DOHH2 (cell line): Measurements from ENCODE around the gene PPP1R26.

Experiments
- EZH2phosphoT487 ChIP-seq: fragments of 200-600 bp; sonication (generic); IDR thresholded peaks from 2 replicates; pipeline ENCODE4 v1.6.1; 2017; ENCODE audit warnings: borderline replicate concordance, mild to moderate bottlenecking, antibody characterized with exemption, low read length, moderate library complexity, mixed read lengths
- TF ChIP-seq, protein P1 (sequence below): fragments of 200-600 bp; sonication (generic); IDR thresholded peaks from one replicate; pipeline ENCODE4 v1.5.1; 2014; ENCODE audit warnings: antibody characterized with exemption, mild to moderate bottlenecking, low read depth, low read length; ENCODE audit not compliant: poor library complexity, severe bottlenecking

DNA sequence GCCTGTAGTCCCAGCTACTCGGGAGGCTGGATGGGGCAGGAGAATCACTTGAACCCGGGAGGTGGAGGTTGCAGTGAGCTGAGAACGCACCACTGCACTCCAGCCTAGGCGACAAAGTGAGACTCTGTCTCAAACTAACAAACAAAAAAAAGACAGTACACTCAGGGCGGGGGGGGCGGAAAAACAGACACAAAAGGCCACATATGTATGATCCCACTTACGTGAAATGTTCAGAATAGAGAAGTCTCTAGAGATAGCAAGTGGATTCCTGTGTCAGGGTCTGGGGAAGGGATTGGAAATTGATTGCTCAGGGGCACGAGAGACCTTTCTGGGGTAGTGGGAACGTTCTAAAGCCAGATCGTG is 32.6 kb downstream of the PPP1R26 start:
- TF ChIP-seq, protein P1, sequence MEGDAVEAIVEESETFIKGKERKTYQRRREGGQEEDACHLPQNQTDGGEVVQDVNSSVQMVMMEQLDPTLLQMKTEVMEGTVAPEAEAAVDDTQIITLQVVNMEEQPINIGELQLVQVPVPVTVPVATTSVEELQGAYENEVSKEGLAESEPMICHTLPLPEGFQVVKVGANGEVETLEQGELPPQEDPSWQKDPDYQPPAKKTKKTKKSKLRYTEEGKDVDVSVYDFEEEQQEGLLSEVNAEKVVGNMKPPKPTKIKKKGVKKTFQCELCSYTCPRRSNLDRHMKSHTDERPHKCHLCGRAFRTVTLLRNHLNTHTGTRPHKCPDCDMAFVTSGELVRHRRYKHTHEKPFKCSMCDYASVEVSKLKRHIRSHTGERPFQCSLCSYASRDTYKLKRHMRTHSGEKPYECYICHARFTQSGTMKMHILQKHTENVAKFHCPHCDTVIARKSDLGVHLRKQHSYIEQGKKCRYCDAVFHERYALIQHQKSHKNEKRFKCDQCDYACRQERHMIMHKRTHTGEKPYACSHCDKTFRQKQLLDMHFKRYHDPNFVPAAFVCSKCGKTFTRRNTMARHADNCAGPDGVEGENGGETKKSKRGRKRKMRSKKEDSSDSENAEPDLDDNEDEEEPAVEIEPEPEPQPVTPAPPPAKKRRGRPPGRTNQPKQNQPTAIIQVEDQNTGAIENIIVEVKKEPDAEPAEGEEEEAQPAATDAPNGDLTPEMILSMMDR, result no peak
- no peak for TF ChIP-seq EZH2phosphoT487
